GM21447 (cell line): ENCODE measurements around the gene PKNOX2.
"Not testable (repeated sequence)": the region's sequence is repeated elsewhere in the genome, so short reads cannot be mapped to it uniquely, and the experiment has no call there.

Experiments used
- ATAC-seq: cut with Tn5 transposase; IDR thresholded peaks from one replicate; pipeline ENCODE4 v1.9.1; 2021; ENCODE audit not compliant: unreplicated experiment

PKNOX2 gene

DNA sequence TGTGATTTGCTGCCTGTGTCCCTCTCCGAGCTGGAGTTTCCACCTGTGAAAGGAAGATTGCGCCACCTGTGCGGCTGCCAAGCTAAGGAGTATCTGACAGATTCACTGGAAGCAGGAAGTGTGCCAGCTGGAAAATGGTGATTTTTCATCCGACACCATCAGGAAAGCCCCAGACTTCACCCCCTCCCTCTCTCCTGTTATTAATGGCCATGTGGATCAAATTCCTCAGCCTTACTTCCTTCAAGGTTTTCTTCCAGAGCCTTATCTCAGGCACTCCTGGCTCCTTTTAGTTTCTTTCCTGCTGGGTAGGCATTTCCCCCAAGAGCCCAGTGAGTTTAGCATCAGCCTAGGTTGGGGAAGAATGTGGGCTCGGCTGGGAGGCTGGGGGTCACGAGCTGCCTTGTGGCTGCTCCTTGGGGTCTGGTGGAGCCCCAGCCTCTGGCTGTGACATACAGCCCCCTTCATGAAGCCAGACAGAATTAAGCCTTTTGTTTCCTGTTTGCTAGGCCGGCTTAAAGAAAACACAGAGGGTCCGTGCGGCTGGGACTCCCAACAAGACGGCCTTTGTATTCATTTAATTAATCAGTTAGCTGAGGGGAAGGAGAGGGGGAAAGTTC lies 37.1 kb downstream of the PKNOX2 start:
- no peak for ATAC-seq

GRCh38 chr11:125202362-125202880 lies 37.9 kb downstream of the PKNOX2 start:
- no peak for ATAC-seq

- ATAC-seq, result no peak
Observed at GRCh38 chr11:125202977-125203376, 38.4 kb downstream of the PKNOX2 start.

DNA sequence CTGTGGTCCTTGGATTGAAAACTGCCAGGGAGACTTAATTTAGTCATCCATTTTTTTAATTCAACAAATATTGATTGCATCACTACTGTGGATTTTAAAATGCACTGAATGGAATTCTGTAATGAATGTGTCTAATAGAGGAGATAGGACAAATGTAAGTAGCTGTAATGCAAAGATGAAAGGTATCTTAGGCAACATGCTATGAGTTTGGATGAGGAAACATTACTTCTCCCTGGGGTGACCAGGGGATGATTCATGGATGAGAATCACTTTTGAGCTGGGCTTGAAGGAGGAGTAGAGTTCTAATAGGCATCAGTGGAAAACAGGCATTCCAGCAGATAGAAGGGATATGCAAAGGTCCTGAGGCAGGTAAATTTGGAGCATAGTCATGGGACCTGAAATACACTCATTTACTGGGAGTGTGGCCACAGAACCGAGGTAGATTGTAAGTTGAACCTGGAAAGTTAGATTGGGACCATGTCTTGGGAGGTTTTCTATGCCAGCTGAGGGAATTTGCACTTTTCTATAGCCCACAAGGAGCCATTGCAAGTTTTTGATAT lies 43.4 kb downstream of the PKNOX2 start:
- ATAC-seq, result no peak

DNA sequence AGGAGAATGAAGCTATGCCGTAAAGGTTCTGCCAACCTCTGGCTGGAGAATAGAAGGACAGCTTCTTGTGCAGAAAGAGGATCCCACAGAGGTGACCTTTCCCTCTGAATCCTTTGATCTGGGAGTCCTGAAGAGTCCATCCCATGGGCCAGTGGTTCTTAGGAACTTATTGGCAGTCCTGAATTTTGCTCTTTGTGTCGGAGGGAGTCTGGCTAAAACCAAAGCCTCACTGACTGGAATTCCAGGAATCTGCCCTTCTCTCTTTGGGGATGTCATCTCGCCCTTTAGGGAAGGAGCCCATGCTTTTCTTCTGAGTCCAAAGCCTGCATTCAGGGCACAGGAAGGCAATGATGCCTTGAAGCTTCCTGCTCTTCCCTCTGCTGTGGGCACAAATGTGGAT lies 45.5 kb downstream of the PKNOX2 start:
- no peak for ATAC-seq

GRCh38 chr11:125211191-125211947 lies 46.8 kb downstream of the PKNOX2 start:
- no peak for ATAC-seq

GRCh38 chr11:125211948-125212340 lies 47.4 kb downstream of the PKNOX2 start:
- no peak for ATAC-seq

GRCh38 chr11:125214601-125215565 lies 50.3 kb downstream of the PKNOX2 start:
- ATAC-seq, result no peak

- ATAC-seq, result no peak
Observed at GRCh38 chr11:125215976-125216375, 51.4 kb downstream of the PKNOX2 start.

DNA sequence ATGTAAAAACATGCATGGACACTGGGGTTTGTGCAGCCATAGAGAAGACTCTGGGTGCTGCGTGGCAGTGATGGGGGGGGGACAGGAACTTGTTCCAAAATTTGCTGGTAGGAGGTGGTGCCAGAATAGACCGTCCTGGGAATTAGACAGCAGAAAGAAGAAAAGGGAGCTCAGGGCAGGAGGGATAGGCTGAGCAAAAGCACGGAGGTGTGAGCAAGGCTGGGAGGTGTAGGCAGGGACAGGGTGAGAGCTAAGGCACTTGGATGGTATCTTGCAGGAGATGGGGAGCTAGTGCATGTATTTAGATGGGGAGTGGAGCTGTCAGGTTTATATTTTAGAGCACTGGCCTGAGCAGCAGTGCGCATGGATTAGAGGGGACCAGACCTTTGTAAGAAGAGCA lies 53.8 kb downstream of the PKNOX2 start:
- ATAC-seq, result no peak

- ATAC-seq, result no peak
Observed at GRCh38 chr11:125221461-125221860, 56.9 kb downstream of the PKNOX2 start.

DNA sequence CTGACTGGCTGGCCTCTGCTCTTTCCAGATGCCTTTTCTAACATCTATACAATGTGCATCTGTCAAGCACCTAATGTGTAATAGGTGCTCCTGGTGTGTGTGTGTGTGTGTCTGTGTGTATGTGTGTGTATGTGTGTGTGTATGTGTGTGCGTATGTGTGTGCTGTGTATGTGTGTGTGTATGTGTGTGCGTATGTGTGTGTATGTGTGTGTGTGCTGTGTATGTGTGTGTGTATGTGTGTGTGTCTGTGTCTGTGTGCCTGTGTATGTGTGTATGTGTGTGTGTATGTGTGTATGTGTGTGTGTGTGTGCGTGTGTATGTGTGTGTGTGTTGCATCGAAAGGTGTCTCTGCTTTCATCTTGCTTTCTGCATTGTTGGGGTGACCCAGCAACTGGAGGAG lies 57.9 kb downstream of the PKNOX2 start:
- ATAC-seq, result no peak

- not testable (repeated sequence) for ATAC-seq
Observed at GRCh38 chr11:125223161-125223560, 58.6 kb downstream of the PKNOX2 start.

GRCh38 chr11:125223901-125224361 lies 59.4 kb downstream of the PKNOX2 start:
- ATAC-seq, result no peak

DNA sequence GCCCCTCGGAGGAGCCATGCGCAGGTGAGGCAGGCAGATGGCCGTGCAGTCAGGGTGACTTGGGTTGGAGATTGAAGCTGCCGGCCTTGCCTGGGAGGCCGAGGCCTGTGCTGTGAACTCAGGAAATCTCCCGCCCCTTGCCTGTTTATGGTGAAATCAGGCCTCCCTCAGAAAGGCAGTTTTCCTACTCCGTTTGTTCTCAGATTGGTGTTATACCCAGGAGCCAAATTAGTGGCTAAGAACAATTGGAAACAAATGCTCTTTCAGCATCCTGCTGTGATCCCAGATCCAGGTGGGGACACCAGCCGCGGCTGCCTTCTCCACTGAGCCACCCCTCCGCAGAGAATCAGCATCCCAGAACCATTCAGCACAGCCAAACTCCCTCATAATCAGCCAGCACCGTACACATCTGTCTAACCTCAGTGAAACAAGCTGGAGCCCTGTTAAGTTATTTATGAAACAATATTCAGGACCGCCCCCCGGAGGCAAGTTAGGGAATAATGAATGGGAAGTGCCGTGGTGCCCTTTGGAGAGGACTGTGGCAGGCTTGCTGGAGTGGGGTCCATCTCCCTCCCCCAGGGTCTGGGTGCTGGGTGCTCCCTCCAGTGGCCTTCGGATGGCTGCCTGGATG lies 60.0 kb downstream of the PKNOX2 start:
- no peak for ATAC-seq

DNA sequence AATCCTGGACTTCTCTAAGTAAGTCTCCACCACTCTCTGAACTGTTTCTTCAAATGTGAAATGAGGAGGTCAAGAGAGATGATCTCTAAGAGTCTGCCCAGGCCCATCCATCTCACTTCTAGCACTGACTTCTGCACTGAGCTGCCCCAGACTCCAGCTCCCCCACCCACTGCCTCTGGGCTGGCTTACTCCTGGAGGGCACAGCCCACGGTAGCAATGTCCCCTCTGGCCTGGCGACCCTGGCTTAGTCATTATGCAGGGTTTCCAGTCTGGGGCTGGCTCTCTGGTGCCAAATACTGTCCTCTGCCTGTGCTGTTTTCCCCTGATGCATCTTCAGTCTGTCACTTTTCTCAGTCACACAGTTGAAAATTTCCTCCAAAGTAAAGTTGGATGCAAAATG lies 60.9 kb downstream of the PKNOX2 start:
- ATAC-seq, result no peak

DNA sequence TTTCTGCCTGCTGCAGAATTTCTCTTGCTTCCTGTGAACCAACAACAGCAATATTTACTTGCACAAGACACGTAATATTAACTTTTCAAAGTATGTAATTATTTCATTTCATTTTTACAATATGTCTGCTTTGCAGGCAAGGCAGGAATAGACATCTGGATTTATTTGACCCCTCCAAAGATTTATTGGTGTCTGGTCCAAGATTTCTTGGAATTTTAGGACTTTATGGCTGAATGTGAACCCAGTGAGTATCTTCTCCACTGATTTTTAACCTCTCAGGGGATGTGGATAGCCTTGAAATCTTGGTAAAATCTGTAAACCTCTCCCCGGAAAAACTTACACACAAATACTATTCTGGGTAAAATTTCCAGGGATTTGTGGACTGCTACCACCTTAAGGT lies 61.5 kb downstream of the PKNOX2 start:
- no peak for ATAC-seq

DNA sequence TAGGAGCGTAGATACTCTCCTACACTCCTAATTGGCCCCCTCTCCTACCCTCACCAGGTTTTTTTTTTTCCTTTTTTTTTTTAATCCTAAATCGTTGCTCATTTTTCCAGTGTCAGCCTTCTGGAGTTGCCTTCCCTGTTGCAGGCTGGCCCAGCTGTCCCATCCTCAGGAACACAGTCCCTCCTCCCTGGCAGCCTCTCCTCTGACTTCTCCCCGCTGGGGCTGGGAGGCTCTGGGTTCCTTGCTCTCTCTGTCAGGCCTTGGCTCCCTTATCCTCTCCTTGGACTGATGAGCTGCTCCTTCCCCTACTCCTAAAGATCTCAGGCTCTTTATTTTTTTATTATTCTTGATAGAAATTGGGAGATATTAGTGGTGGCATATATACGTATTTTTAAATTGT lies 62.2 kb downstream of the PKNOX2 start:
- ATAC-seq, result no peak

DNA sequence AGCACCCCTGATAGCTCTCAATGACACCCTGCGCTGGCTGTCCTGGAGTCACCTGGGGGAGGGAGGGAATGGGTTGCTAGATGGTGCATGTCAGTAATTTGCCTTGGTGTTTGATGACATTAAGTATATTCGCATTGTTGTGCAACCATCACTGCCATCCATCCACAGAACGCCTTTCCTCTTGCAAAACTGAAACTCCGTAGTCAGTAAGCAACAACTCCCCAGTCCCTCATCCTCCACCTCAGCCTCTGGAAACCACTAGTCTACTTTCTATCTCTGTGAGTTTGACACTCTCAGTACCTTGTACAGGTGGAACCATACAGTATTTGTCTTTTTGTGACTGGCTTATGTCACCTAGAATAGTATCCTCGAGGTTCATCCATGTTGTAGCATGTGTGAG lies 62.6 kb downstream of the PKNOX2 start:
- no peak for ATAC-seq

DNA sequence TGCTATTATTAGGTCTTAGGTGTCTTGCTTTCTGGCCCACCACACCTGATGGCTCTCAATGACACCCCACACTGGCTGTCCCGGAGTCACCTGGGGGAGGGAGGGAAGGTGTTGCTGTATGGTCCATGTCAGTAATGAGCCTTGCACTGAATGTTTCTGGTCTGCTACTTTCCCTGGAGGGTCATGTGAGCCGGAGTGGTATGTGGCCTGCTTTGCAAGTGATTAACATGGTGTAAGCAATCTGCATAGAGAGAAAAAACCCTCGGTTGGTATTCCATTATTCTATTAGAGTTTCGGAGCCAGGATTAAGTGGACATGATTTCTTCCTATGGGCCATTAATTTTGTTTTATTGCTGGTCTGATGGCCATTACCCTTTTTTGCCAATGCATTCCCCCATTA lies 63.9 kb downstream of the PKNOX2 start:
- no peak for ATAC-seq

DNA sequence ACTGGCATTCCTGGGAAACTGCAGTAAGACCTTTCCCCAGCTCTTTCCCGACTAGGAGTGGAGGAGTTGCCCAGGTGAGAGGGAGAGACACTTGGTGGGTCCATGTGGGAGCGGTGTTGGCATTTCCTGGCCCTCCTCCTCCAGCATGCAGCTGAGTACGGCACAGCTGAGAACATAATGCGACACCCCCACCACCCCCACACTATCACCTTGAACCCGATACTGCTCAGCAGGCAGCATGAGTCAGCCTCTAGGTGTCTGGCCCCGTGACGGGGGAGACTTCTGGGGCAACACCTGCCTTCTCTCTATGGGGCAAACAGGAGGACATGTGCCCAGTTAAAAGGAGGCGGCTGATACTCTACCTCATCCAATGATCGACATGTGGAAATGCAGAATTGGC lies 64.4 kb downstream of the PKNOX2 start:
- ATAC-seq, result no peak
